OCI-LY1 (cell line): Measurements from ENCODE around the gene DEPDC7.

Experiments
- CTCF ChIP-seq: fragments of 200-600 bp; sonication (generic), shearing (Covaris generic); IDR thresholded peaks from 2 replicates; pipeline ENCODE4 v1.5.1; 2017; ENCODE audit warnings: mild to moderate bottlenecking, antibody characterized with exemption, low read length, moderate library complexity, mixed read lengths
- EZH2 ChIP-seq: fragments of 200-600 bp; sonication (generic), shearing (Covaris generic); IDR thresholded peaks from 2 replicates; pipeline ENCODE4 v1.8.0; 2017; ENCODE audit warnings: borderline replicate concordance, mixed run types, mild to moderate bottlenecking, antibody characterized with exemption, low read length, moderate library complexity, mixed read lengths

- no peak for TF ChIP-seq CTCF
- TF ChIP-seq EZH2: no peak
Observed at GRCh38 chr11:33028537-33028914, 12.8 kb downstream of the DEPDC7 start.
